GM12878 (cell line): ENCODE data around the gene PIM2. TPM values are rescaled to one million over a fixed set of nuclear protein-coding genes. Genes with fewer than 3 reads are reported as not detected.

Experiments used
- CBFB ChIP-seq: IDR thresholded peaks from 2 replicates; pipeline ENCODE4 v1.6.1; 2016; ENCODE audit warnings: antibody characterized with exemption, low read depth
- FOS ChIP-seq: IDR thresholded peaks from 3 replicates; pipeline ENCODE4 v1.6.1; 2011; ENCODE audit warnings: borderline replicate concordance; ENCODE audit not compliant: insufficient read length; ENCODE audit errors: extremely low read depth
- FOXK2 ChIP-seq: fragments of 450-650 bp; IDR thresholded peaks from 2 replicates; pipeline ENCODE4 v1.6.1; 2017; ENCODE audit warnings: mild to moderate bottlenecking, moderate library complexity
- HCFC1 ChIP-seq: fragments of 150-350 bp; IDR thresholded peaks from 2 replicates; pipeline ENCODE4 v1.6.1; 2014; ENCODE audit warnings: low read length
- HDAC6 ChIP-seq: fragments of 200-600 bp; sonication (generic); IDR thresholded peaks from one replicate; pipeline ENCODE4 v1.8.0; 2017; ENCODE audit warnings: antibody characterized with exemption; ENCODE audit not compliant: unreplicated experiment
- IRF4 ChIP-seq: IDR thresholded peaks from 2 replicates; pipeline ENCODE4 v1.6.1; 2011; ENCODE audit warnings: low read depth, low read length
- MYB ChIP-seq: fragments of 150-350 bp; IDR thresholded peaks from 2 replicates; pipeline ENCODE4 v1.6.1; 2014; ENCODE audit warnings: mild to moderate bottlenecking, low read depth, low read length, borderline replicate concordance
- NBN ChIP-seq: fragments of 450-650 bp; IDR thresholded peaks from 2 replicates; pipeline ENCODE4 v1.6.1; 2016
- NRF1 ChIP-seq: conservative IDR thresholded peaks from 2 replicates; pipeline ENCODE4 v1.6.1; 2011; ENCODE audit warnings: mild to moderate bottlenecking, low read depth, low read length, improper control_type of control experiment
- POLR2AphosphoS2 ChIP-seq: IDR thresholded peaks from 2 replicates; pipeline ENCODE4 v1.6.1; 2011; ENCODE audit warnings: low read depth, mild to moderate bottlenecking, low read length, improper control_type of control experiment, moderate library complexity
- TAF1 ChIP-seq: IDR thresholded peaks from 2 replicates; pipeline ENCODE4 v1.6.1; 2011; ENCODE audit warnings: mild to moderate bottlenecking, low read depth, low read length, borderline replicate concordance
- USF2 ChIP-seq: IDR thresholded peaks from 2 replicates; pipeline ENCODE4 v1.6.1; 2011; ENCODE audit warnings: low read depth, low read length, improper control_type of control experiment, borderline replicate concordance
- ZBTB40 ChIP-seq: fragments of 450-650 bp; IDR thresholded peaks from 2 replicates; pipeline ENCODE4 v1.6.1; 2016; ENCODE audit warnings: mild to moderate bottlenecking, moderate library complexity, borderline replicate concordance
- ZNF217 ChIP-seq: fragments of 450-650 bp; IDR thresholded peaks from 2 replicates; pipeline ENCODE4 v1.6.1; 2017; ENCODE audit warnings: antibody characterized with exemption, mild to moderate bottlenecking
- polyA plus RNA-seq, 11 experiments: library from polyadenylated mRNA; depleted of rRNA in 4 of 11; unstranded in 6 of 11; stranded (reverse) in 5 of 11; fragments of >200 nt; fragmentation: Nextera tagmentation in 4 of 11; fragmentation: Illumina TruSeq in 1 of 11; extraction: Ambion mirVana in 4 of 11; extraction: Trizol in 1 of 11; gene quantifications; 1 replicate in 1 of 11; 2 replicates in 10 of 11; pipeline versions ENCODE4 v1.2.1 to v1.2.3, GENCODE V29; 2011 to 2016; ENCODE audit warnings: inconsistent platforms in 2 of 11, missing spikeins in 2 of 11, low read depth in 1 of 11
- total RNA-seq, 4 experiments: library from RNA; depleted of rRNA in 3 of 4; stranded (reverse); fragments of >200 nt in 3 of 4; fragmentation: Illumina TruSeq in 1 of 4; extraction: Trizol in 1 of 4; gene quantifications; 2 replicates each; pipeline versions ENCODE4 v1.2.1 to v1.2.3, GENCODE V29; 2013 to 2021
- TF ChIP-seq, protein P1 (sequence below): IDR thresholded peaks from 2 replicates; pipeline ENCODE4 v1.6.1; 2012; ENCODE audit warnings: improper control_type of control experiment, low read depth, low read length; ENCODE audit not compliant: insufficient replicate concordance
- TF ChIP-seq, protein P2 (sequence below): fragments of 450-650 bp; IDR thresholded peaks from 2 replicates; pipeline ENCODE4 v1.6.1; 2017; ENCODE audit warnings: mild to moderate bottlenecking, moderate library complexity

The PIM2 gene
- total and polyA plus RNA-seq, 10 of the 15 experiments (the other 5 are each of a cell fraction or from before 2014, with no cell fraction given): 19.2 to 96.8 (median 32.3) TPM

DNA sequence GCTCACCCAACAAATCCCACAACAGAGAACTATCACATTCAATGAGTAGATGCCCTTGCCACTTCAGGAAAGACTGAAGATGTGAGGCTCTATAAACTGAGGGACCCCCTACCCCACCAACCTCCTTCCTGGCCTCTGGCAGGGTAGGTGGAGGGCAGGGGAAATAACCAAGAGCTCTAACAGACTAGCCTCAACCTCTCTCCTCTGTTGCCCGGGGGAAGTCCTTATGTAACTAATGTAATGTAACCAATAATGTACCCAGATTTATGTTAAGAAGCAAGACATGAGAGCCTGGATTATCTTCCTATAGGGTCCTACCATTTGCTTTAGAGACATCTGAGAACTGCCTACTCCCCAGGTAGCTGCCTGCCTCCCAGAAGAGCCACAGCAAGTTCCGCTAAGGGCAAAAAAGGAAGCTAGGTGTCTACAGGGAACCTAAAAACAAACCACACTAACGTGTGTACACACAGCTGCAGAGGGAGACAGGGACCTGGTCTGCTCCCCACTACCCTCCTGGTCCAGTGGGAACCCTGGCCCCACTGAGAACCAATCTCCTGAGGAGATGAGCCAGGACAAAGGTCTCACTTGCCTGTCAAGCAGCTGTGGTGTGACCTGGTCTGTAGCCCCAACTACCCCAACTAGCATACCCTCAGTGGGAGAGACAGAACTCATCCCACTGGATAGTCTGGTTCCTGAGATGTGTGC lies 20.9 kb upstream of the PIM2 start (continued):
- TF ChIP-seq, protein P1, sequence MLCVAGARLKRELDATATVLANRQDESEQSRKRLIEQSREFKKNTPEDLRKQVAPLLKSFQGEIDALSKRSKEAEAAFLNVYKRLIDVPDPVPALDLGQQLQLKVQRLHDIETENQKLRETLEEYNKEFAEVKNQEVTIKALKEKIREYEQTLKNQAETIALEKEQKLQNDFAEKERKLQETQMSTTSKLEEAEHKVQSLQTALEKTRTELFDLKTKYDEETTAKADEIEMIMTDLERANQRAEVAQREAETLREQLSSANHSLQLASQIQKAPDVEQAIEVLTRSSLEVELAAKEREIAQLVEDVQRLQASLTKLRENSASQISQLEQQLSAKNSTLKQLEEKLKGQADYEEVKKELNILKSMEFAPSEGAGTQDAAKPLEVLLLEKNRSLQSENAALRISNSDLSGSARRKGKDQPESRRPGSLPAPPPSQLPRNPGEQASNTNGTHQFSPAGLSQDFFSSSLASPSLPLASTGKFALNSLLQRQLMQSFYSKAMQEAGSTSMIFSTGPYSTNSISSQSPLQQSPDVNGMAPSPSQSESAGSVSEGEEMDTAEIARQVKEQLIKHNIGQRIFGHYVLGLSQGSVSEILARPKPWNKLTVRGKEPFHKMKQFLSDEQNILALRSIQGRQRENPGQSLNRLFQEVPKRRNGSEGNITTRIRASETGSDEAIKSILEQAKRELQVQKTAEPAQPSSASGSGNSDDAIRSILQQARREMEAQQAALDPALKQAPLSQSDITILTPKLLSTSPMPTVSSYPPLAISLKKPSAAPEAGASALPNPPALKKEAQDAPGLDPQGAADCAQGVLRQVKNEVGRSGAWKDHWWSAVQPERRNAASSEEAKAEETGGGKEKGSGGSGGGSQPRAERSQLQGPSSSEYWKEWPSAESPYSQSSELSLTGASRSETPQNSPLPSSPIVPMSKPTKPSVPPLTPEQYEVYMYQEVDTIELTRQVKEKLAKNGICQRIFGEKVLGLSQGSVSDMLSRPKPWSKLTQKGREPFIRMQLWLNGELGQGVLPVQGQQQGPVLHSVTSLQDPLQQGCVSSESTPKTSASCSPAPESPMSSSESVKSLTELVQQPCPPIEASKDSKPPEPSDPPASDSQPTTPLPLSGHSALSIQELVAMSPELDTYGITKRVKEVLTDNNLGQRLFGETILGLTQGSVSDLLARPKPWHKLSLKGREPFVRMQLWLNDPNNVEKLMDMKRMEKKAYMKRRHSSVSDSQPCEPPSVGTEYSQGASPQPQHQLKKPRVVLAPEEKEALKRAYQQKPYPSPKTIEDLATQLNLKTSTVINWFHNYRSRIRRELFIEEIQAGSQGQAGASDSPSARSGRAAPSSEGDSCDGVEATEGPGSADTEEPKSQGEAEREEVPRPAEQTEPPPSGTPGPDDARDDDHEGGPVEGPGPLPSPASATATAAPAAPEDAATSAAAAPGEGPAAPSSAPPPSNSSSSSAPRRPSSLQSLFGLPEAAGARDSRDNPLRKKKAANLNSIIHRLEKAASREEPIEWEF: peak; percentile 68
- TF ChIP-seq TAF1 (peak; percentile 16; the same call in 1 of the 2 replicates), ZBTB40 (no peak), FOXK2 (no peak), HCFC1 (no peak), IRF4 (0 out of 2 replicates have a peak, but pooled peaks have one; percentile 16), FOS (no peak), NBN (no peak), HDAC6 (no peak), ZNF217 (no peak), CBFB (no peak), NRF1 (no peak), USF2 (no peak), POLR2AphosphoS2 (no peak), MYB (no peak)
- TF ChIP-seq, protein P2, sequence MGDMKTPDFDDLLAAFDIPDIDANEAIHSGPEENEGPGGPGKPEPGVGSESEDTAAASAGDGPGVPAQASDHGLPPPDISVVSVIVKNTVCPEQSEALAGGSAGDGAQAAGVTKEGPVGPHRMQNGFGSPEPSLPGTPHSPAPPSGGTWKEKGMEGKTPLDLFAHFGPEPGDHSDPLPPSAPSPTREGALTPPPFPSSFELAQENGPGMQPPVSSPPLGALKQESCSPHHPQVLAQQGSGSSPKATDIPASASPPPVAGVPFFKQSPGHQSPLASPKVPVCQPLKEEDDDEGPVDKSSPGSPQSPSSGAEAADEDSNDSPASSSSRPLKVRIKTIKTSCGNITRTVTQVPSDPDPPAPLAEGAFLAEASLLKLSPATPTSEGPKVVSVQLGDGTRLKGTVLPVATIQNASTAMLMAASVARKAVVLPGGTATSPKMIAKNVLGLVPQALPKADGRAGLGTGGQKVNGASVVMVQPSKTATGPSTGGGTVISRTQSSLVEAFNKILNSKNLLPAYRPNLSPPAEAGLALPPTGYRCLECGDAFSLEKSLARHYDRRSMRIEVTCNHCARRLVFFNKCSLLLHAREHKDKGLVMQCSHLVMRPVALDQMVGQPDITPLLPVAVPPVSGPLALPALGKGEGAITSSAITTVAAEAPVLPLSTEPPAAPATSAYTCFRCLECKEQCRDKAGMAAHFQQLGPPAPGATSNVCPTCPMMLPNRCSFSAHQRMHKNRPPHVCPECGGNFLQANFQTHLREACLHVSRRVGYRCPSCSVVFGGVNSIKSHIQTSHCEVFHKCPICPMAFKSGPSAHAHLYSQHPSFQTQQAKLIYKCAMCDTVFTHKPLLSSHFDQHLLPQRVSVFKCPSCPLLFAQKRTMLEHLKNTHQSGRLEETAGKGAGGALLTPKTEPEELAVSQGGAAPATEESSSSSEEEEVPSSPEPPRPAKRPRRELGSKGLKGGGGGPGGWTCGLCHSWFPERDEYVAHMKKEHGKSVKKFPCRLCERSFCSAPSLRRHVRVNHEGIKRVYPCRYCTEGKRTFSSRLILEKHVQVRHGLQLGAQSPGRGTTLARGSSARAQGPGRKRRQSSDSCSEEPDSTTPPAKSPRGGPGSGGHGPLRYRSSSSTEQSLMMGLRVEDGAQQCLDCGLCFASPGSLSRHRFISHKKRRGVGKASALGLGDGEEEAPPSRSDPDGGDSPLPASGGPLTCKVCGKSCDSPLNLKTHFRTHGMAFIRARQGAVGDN: no peak
